ENCODE results near the gene TMEM132D. TPM values are rescaled to one million over a fixed set of nuclear protein-coding genes. Genes with fewer than 3 reads are reported as not detected.

Gene TMEM132D
- total and polyA plus RNA-seq, 2 of the 8 experiments (the other 6 are each of a cell fraction or from before 2014, with no cell fraction given): 3.5 to 10.1 TPM

DNA sequence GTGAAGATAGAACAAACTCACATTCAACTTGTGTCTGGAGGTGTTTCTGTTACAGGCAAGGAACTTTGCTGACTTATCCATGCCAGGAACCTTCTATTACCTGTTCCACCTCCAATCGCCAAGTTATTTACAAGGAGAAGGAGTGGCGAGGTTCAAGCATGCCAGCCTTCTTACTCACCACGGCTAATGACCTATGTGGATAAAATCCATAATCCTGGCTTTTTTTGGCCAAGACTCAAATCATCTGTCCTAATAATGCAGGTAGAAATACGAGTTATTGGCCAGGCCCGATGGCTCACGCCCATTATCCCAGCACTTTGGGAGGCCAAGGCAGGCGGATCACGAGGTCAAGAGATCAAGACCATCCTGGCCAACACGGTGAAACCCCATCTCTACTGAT is 241.6 kb downstream of the TMEM132D start:
- no peak overlapping the region for H3K9ac ChIP-seq (replicated peaks in 1 of 4; ENCODE audit: extremely low read depth in 1 of 4, low read depth in 3 of 4, low read length in 3 of 4)
- POLR2A ChIA-PET (ENCODE audit: partially characterized antibody): interaction anchor here (1.0 kb wide), 1 partner anchor 12 kb away, joined by 3 read pairs; no protein-coding TSS in a partner anchor
- no peak overlapping the region for H3K4ac ChIP-seq (replicated peaks; ENCODE audit: insufficient read length, low read depth, low read length)
- H4K20me1 ChIP-seq (replicated peaks in 1 of 2; ENCODE audit: control insufficient read depth in 1 of 2, insufficient read depth in 2 of 2, low read length in 2 of 2): no peaks in the 10 kb centered on the region
- H3K27me3 ChIP-seq (replicated peaks in 1 of 4; ENCODE audit: control insufficient read depth in 3 of 4, extremely low read depth in 1 of 4, insufficient read depth in 3 of 4, low read length in 3 of 4): no peaks in the 10 kb centered on the region
- no peak overlapping the region for H4K5ac ChIP-seq (ENCODE audit: insufficient read length, low read depth, low read length)
- H2BK5ac ChIP-seq (ENCODE audit: low read depth, low read length): no peak overlapping the region
- H4K8ac ChIP-seq (ENCODE audit: extremely low read depth, insufficient read depth, low read length): no peak overlapping the region
- H3K27ac ChIP-seq (ENCODE audit: low read depth, low read length): no peak overlapping the region
- H3K4me1 ChIP-seq (replicated peaks in 1 of 4; ENCODE audit: control insufficient read depth in 3 of 4, insufficient read depth in 4 of 4, low read length in 3 of 4): peaks cover under 1 to 15% (median 6%) of the 10 kb centered on the region in 4 experiments; a peak in 5 of 7 replicates
- H2BK15ac ChIP-seq (ENCODE audit: low read length): no peak overlapping the region
- no peak overlapping the region for H2BK120ac ChIP-seq (replicated peaks; ENCODE audit: low read depth, low read length)
- H3K14ac ChIP-seq (ENCODE audit: insufficient read length): no peak overlapping the region
- FAIRE-seq: no peak
- no peaks in the 10 kb centered on the region for H3K23me2 ChIP-seq (ENCODE audit: low read depth, low read length)
- H3K4me3 ChIP-seq (ENCODE audit: extremely low read depth in 1 of 4, insufficient read depth in 2 of 4, low read depth in 3 of 4, low read length in 4 of 4): no peak overlapping the region
- no peak overlapping the region for H2AK5ac ChIP-seq (ENCODE audit: low read depth, low read length)
- H3K36me3 ChIP-seq (ENCODE audit: control insufficient read depth in 2 of 4, insufficient read depth in 4 of 4, low read length in 3 of 4): no peaks in the 10 kb centered on the region
- no peak overlapping the region for H4K91ac ChIP-seq (replicated peaks; ENCODE audit: insufficient read length, low read length)
- H3K23ac ChIP-seq (ENCODE audit: insufficient read length): no peak overlapping the region
- H2BK12ac ChIP-seq (ENCODE audit: low read depth, low read length): no peak overlapping the region
- no peak for DNase-seq (ENCODE audit: low read depth in 1 of 2, low spot score in 2 of 2)
- H2AFZ ChIP-seq (ENCODE audit: low read length): no peak overlapping the region
- 92% methylated on average over 9 of the region's 9 CpGs; no CpG with 5 or more reads in 1 of the 2 experiments for WGBS, 2 experiments (ENCODE audit: extremely low coverage in 1 of 2, insufficient coverage in 1 of 2, insufficient read length in 1 of 2, insufficient replicate concordance in 2 of 2, low coverage in 1 of 2, low lambda C conversion rate in 2 of 2, missing lambda C conversion rate in 1 of 2)
- H3K18ac ChIP-seq (ENCODE audit: extremely low read depth, low read length): no peak overlapping the region
- no peaks in the 10 kb centered on the region for H3K79me2 ChIP-seq (ENCODE audit: control insufficient read depth in 1 of 2, insufficient read depth in 2 of 2, low read length in 2 of 2)
- CTCF ChIA-PET (ENCODE audit: partially characterized antibody): no interaction called here
- H2BK20ac ChIP-seq (ENCODE audit: low read length): no peak overlapping the region
- H3K9me3 ChIP-seq (ENCODE audit: insufficient read depth in 2 of 2, low read depth in 1 of 2, low read length in 1 of 2): no peaks in the 10 kb centered on the region
- no peaks in the 10 kb centered on the region for H3K79me1 ChIP-seq (ENCODE audit: low read depth, low read length)
- H3K56ac ChIP-seq (replicated peaks; ENCODE audit: insufficient read length, low read depth, low read length): no peak overlapping the region
- no peak overlapping the region for H3K4me2 ChIP-seq (ENCODE audit: insufficient read depth in 1 of 2, low read depth in 2 of 2, low read length in 2 of 2)
- TF ChIP-seq, protein P1, sequence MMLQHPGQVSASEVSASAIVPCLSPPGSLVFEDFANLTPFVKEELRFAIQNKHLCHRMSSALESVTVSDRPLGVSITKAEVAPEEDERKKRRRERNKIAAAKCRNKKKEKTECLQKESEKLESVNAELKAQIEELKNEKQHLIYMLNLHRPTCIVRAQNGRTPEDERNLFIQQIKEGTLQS (IDR thresholded peaks at IDR 0.05; ENCODE audit: insufficient read depth, low read depth, low read length): no peak
- TF ChIP-seq POLR2AphosphoS5 (IDR thresholded peaks at IDR 0.05; ENCODE audit: low read depth, low read length): no peak
- TF ChIP-seq, protein P2, sequence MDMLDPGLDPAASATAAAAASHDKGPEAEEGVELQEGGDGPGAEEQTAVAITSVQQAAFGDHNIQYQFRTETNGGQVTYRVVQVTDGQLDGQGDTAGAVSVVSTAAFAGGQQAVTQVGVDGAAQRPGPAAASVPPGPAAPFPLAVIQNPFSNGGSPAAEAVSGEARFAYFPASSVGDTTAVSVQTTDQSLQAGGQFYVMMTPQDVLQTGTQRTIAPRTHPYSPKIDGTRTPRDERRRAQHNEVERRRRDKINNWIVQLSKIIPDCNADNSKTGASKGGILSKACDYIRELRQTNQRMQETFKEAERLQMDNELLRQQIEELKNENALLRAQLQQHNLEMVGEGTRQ (IDR thresholded peaks at IDR 0.05; ENCODE audit: low read length): no peak

All from H1 (cell line).